ENCODE measurements around the gene GPC5.
"Not testable (repeated sequence)": the region's sequence is repeated elsewhere in the genome, so short reads cannot be mapped to it uniquely, and the experiment has no call there.

The GPC5 gene

DNA sequence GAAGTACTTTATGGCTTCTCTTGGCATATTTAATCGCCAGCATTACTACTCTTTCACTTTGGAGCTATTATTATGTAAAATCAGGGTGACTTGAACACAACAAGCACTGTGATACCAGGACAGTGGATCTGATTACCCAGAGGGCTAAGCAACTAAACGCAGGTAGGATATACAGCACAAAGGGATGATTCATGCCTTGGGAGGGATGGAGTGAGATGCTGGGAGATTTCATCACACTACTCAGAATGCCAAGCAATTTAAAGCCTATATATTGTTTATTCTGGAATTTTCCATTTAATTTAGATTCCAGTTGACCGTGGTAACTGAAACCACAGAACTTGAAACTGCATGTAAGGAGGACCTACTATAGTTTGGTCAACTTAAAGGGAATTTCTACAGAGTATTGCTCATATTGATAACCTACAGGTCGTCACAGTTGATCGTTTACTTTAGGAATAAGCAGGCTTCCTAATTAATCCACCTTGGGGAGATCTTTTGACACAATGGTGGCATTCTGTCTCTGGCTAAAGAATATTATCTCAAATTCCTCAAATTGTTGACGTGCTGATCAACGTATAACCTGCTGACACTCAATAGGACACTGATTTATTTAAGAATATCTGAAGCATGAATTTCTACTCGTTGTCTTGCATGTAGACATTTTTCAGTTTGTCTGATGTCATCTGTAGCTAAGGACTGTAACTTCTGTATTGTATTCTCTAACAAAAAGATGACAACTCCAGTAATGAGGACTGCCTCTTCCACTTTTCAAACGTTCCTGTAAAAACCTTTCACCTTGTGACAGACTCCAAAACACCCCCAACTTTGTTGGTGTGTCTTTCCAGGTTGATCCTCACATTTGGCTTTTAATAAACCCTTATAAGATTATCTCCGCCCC lies 254.2 kb downstream of the GPC5 start:
- no peak for DNase-seq (ENCODE audit: low spot score)

DNA sequence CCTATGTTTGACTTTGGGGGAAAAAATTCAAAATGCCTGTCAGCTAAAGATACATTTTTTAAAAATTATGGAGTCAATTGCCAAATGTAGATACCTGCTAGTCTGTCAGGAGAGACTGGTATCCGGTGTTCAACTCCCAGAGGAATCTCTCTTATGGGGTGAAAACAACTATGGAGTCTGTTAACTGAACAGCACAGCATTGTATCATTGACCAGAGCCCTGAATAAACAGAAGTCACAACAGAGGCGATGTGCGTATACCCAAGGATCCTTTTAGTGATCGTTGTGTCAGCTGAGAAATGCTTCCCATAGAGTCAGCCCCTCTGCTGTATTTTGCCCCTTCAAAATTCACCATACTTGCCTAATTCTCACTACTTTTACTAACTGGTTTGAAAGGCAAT lies 257.3 kb downstream of the GPC5 start:
- no peak for DNase-seq (ENCODE audit: low spot score)

DNA sequence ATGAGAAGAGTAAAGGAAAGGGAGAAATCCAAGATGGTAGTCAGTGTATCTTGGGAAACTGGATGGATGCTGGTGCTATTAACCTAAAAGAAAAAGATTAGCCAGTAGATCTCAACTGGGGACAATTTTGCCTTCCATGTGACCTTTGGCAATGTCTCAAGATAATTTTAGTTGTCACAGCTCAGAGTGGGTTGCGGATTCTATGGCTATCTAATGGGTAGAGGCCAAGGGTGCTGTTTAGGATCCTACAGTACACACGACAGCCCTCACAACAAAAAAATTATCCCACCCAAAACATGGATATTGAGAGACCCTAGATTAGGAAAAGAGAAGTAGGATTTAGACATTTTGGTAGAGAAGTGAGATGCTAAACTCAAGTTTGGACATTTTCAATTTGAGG lies 258.9 kb downstream of the GPC5 start:
- no peak for DNase-seq (ENCODE audit: low spot score)

DNA sequence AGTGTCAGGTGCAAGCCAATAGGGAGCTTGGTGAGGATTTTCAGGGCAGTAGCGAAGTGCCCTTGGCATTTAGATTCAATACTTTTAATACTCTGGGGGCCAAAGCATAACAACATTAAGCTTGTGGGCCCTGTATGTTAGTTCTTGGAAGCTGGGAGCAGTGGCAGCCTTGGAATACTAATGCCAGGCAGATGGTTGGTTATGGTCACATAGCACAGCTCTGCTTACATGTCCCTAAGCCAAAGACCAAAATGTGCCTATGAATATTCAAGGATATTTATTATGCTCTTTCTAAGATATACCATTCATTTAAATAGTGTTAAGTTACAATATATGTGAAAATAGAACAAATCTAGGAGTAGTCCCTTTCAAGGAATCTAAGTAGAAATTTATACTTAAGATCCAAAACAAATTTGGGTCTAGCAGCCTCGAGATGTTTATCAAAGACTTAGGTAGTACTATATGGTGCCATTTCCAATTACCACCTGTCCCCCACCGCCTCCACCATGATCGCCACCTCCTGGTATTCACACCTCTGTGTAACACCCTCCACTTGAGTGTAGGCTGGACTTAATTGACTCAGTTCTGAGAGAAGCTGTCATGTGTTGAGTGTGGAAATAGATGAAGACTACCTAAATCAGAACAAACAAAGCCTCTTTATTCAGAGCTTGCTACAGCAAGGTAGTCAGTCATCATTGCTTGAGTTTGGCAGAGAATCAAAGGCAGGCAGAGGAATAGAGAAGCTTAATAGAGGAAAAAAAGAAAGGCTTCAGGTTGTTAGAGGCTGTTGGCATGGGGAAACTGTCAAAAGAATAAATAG lies 261.0 kb downstream of the GPC5 start:
- DNase-seq (ENCODE audit: low spot score), result no peak

DNA sequence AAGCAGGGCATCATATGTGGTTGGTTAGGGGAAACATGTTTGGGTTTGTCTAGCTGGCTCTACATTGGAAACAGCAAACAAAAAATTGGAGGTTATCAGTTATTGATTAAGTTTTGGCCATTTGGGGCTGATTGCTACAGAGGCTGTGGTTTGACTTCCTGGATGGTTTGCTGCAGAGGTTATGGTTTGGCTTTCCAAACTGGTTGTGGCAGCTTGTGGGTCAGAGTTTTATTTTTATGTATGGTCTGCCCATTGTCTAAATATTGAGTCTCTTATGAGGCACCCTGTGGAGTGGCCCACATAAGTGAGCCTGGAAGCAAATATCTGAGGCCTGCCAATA lies 261.6 kb downstream of the GPC5 start:
- DNase-seq (ENCODE audit: low spot score), result no peak

DNA sequence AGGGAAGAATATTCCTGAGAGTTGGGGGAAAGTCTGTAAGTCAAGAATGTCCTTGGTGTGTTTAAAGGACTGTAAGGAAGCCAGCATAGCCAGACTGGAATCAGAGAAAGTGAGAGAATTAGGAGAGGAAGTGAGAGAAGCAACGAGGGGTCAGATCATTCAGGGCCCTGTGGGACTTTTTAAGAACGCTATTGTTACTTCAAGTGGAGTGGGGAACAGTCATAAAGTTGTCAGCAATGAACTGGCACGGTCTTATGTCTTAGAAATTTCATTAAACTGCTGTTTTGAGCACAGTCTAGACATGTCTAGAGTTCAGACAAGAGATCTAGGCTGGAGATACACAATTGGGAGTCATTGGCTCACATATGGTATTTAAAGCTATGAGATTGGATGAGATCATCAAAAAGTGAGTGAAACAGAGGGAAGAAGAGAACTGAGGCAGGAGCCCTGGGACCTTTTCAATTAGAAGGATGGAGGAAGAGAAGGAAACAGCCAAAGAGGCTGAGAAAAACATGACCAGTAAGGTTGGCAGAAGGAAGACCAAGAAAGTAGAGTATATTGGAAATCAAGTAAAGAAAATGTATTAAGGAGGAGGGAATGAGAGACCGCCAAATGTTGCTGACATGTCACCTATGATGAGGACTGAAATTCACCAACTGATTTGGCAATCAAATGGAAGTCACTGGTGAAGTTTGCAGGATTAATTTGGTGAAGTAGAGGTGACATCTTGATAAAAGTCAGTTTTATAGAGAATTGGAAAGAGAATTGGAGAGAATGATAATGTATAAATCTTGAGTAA lies 263.5 kb downstream of the GPC5 start:
- no peak for DNase-seq (ENCODE audit: low spot score)

DNA sequence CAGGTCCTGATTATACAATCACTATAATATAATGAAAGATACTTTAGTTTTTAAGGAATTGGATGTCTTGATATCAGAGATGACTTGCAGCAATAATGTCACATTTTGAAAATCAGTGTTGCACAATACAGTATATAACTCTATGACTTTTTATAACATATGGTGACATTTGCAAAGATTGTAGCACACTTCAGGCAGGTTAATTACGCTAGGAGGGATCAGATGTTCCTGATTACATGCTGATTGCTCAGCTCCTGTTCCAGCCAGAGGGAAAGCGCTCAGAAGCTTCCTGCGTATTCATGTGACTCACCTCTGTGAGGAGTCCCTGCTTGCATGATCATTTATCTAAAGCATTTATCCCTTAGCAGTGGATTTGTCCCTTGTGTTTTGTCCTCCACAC lies 265.6 kb downstream of the GPC5 start:
- DNase-seq (ENCODE audit: low spot score), result no peak

DNA sequence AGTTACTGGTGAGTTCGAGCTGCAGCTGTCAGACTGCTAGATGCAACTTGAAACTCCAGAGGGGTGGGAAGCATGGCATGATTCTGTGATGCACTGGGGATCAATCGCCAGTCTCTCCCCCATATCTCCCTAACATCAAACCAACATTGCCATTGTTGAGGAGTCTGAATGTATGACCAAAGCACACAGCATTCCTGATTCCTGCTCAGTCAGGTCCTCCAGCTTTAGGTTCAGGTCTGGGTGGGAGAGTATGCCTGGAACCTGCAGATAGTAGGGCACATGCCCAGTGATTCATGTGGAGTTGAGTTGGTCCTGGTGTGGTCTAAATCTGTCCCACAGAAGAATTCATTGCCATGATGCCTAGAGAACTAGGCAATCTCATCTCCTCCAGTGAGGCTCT lies 269.1 kb downstream of the GPC5 start:
- no peak for DNase-seq (ENCODE audit: low spot score)

DNA sequence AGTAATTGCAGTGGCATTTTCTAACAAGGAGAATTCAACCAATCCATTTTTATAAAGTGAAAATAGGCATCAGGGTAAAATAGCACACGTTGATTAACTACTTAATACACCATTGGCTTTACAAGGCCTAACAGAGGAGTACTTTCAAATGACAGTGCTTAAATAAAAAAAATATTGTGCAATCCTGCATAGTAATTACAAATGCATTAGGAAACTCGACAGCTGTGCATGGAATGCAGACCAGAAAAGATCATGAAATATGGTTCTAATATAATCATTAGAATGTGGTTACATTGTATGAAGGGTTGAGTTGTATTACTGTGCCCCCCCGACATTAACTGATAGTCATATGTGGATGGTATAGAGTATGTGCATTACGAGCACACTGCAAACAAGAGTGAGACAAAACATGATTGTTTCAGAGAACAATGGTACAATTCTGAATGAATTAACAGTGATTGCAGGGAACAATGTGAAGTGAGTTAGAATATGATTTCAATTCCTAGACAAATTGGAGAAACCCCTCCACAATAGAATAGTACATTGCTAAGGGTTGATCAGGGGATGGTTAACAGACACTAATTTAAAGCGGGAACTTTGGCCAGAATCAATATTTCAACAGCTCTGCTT lies 270.6 kb downstream of the GPC5 start:
- DNase-seq (ENCODE audit: low spot score), result peak; percentile 50

DNA sequence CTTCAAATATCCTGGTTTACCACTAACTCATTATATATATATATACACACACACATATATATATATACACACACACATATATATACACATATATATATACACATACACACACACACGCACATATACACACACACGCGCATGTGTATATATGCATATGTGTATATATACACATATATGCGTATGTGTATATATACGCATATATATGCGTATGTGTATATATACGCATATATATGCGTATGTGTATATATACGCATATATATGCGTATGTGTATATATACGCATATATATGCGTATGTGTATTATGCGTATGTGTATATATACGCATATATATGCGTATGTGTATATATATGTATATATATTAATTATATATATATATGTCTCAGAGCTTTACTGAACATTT lies 275.9 kb downstream of the GPC5 start:
- not testable (repeated sequence) for DNase-seq (ENCODE audit: low spot score)

DNA sequence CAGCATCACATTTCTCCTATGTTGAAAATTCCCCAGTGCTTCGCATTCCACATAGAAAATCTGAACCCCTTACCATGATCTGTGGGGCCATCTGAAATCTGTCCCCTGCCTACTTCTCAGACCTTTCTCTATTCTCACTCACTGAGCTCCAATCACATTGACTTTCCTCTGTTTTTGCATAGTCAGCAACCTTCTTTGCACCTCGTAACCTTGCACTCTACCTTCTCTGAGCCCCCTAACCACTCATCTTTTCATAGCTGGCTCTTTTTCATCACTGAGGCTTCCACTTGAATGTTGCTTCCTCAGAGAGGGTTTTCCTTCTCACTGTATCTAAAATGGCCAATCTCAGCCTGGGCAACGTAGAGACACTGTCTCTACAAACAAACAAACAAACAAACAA lies 286.3 kb downstream of the GPC5 start:
- DNase-seq (ENCODE audit: low spot score), result no peak

DNA sequence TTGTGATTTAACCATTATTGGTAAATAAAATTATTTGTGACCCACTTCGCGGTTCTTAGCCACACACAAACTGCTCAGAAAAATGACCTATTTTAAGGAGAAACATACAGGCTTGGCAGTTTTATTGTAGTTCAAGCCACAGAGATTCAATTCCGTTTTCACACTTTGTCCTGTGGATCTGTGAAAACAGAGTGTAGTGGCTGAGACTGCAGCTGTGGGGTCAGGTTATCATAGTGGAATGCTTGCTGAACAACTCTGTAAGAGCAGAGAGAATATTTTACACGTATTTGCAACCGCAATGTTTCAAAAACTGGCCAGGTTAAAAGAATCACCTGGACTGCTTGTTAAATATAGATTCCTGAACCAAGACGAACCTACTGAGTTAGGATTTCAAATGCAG lies 292.5 kb downstream of the GPC5 start:
- DNase-seq (ENCODE audit: low spot score), result no peak

DNA sequence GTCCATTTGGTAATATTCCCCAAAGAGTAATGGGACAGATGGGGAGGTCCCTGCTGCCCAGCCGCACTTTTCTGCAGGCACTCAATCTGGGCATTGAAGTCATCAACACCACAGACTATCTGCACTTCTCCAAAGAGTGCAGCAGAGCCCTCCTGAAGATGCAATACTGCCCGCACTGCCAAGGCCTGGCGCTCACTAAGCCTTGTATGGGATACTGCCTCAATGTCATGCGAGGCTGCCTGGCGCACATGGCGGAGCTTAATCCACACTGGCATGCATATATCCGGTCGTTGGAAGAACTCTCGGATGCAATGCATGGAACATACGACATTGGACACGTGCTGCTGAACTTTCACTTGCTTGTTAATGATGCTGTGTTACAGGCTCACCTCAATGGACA lies 295.0 kb downstream of the GPC5 start:
- no peak for DNase-seq (ENCODE audit: low spot score)

DNA sequence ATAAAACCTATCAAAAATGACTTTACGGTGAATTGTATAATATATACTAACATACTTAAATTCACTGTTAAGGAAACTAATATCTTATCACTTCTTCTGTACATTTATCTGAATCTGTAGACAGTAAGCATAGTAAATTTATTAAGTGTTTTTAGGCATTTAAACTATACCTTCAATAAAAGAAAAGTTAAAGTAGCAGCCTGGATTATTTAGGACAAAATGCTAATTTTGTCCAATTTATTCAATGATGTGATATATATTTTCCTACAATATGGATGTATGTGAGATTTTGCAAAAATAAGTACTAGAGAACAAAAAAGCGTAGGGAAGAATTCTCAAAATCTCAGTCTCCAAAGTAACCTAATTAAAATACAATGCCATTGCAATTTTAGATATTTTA lies 299.9 kb downstream of the GPC5 start:
- DNase-seq (ENCODE audit: low spot score), result no peak

DNA sequence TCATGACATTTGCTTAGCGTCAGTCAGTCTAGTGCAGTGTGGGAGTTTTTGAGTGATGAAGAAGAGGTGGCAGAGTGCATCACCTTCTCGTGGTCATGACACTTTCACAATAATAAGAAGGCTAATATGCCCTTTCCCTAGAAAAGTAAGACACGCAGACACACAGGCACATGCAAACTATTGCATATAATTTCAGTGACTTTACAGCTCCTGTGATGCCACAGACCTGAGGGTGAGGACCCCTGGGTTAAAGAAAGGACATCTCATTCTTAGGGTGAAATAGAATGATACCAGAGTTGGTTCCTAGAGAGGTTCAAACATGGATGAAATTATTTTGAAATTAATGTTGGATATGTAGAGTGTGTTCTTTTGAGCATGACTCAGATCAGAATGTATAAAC lies 300.3 kb downstream of the GPC5 start:
- DNase-seq (ENCODE audit: low spot score), result no peak

DNA sequence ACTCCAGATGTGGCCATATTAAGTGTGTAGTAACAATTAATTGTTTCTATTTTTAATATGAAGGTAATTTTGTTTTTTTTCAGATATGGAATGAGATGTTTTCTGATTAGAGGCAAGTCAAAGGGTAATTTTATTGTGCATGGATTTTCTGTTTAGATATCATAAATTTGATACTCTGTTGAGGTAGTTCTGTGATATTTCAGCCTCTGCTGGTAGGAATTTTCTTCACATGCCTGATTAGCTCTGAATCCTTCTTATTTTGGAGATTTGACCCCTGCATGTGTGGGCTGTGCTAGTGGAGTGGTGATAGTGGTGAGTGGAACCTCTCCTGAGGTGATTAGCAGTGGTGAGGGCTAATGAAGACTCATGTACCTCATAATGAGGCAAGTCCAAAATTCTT lies 301.4 kb downstream of the GPC5 start:
- DNase-seq (ENCODE audit: low spot score), result no peak

DNA sequence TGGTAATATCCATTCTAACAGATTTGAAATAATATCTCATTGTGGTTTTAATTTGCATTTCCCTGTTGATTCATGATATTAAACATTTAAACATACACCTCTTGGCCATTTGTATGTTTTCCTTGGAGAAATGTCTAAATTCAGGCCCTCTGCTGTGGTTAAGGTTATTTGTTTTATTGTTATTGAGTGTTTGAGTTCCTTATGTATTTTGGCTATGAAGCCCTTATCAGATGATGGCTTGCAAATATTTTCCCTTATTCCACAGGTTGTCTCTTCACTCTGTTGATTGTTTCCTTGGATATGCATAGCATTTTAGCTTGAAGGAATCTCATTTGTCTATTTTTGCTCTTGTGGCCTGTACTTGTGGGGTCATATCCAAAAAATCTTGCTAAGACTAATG lies 303.6 kb downstream of the GPC5 start:
- no peak for DNase-seq (ENCODE audit: low spot score)

DNA sequence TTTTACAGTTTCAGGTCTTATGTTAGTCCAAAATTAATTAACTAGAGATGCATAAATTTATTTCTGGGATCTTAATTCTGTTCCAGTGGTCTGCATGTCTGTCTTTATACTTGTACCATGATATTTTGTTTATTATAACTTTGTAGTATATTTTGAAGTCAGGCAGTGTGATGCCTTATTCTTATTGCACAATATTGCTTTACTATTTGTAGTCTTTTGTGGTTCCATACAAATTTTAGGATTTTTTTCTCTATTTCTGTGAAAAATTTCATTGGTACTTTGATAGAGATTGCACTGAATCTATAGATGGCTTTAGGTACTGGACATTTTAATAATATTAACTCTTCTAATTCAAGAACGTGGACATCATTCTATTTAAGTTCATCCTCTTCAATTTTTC lies 304.0 kb downstream of the GPC5 start:
- DNase-seq (ENCODE audit: low spot score), result no peak

DNA sequence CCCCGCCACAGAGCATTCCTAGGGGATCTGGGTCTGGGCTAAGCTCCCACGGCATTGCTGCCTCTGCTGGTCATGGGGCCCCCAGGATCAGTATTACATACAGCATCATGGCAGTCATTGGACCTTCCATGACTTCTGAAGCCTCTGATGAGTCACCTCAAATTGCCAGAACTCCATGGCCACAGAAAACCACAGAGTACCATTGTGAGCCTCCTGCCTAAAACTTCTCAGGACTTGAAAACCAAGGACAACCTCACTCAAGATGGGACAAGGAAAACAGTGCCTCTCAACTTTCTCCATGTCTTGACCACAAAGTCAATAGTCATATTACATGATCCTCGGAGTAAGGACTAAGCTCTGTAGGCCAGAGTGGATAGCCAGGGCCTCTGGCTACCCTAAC lies 306.0 kb downstream of the GPC5 start:
- DNase-seq (ENCODE audit: low spot score), result no peak

DNA sequence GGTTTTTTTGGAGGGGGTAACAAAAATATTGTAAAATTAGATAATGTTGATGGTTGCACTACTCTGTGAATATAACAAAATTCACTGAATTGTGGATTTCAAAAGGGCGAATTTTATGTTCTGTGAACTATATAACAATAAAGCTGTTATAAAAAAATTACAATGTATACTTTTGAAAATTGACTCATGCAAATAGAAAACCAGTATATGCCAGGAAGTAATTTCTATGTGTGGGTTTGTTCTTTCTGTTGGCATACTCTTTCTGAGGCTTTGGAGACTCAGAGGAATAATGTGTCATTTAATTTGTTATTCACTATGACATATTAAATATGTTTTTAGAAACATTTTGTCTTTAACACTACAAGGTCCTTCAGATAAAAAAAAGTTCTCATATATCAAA lies 310.1 kb downstream of the GPC5 start:
- DNase-seq (ENCODE audit: low spot score), result no peak

DNA sequence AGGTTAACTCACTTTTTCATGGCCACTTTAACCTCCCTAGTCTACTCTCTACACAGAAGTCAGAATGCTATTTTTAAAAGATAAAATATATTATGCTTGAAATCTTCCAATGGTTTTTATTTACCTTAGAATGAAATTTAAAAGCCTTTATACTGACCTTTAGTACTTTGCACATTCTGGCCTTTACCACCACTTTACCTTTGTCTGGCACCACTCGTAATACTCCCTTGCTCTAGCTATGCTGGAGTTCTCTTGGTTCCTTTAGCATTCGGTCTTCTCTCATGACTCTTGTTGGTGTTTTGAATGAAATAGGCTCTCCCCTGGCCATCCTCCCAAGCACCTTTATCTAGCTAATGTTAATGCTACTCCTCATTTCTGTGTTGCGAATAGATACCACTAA lies 310.8 kb downstream of the GPC5 start:
- DNase-seq (ENCODE audit: low spot score), result no peak

DNA sequence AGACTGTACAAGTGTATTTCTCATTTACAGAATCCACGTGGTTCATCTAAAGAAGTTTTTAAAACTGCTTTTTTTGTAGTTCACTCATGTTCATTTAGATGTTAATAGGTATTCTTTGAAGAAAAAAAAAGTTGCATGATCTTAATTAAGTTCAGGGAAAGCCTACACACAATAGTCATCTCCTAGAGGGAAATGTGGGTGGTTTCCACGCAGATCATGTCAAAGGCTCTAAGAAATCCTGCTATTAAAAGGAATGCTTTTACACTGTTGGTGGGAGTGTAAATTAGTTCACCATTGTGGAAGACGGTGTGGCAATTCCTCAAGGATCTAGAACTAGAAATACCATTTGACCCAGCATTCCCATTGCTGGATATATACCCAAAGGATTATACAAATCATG lies 312.3 kb downstream of the GPC5 start:
- no peak for DNase-seq (ENCODE audit: low spot score)

All from globus pallidus (tissue), 1 donor.